HUES6 (cell line): Measurements from ENCODE around the gene NID2.
A peak's percentile ranks its signal among the peaks of the same experiment; 100 is the strongest.

Experiments
- H3K27ac ChIP-seq: 2 replicates; pipeline ENCODE4 v1.7.0; 2013; ENCODE audit warnings: low read depth, mild to moderate bottlenecking, low read length, inconsistent platforms
- H3K27me3 ChIP-seq: 2 replicates; pipeline ENCODE4 v1.6.1; 2013; ENCODE audit warnings: low read length; ENCODE audit not compliant: control insufficient read depth, insufficient read depth
- H3K36me3 ChIP-seq: 2 replicates; pipeline ENCODE4 v1.6.1; 2013; ENCODE audit warnings: low read length; ENCODE audit not compliant: control insufficient read depth, insufficient read depth
- H3K4me1 ChIP-seq: 2 replicates; pipeline ENCODE4 v1.6.1; 2013; ENCODE audit warnings: low read length; ENCODE audit not compliant: control insufficient read depth, insufficient read depth
- H3K4me3 ChIP-seq: 2 replicates; pipeline ENCODE4 v1.5.1; 2013; ENCODE audit warnings: low read depth, low read length
- H3K9ac ChIP-seq: one replicate; pipeline ENCODE4 v1.6.1; 2013; ENCODE audit warnings: mild to moderate bottlenecking, low read length
- H3K9me3 ChIP-seq: 2 replicates; pipeline ENCODE4 v1.6.1; 2013; ENCODE audit warnings: low read depth, low read length; ENCODE audit not compliant: control insufficient read depth, insufficient read depth

Gene NID2

DNA sequence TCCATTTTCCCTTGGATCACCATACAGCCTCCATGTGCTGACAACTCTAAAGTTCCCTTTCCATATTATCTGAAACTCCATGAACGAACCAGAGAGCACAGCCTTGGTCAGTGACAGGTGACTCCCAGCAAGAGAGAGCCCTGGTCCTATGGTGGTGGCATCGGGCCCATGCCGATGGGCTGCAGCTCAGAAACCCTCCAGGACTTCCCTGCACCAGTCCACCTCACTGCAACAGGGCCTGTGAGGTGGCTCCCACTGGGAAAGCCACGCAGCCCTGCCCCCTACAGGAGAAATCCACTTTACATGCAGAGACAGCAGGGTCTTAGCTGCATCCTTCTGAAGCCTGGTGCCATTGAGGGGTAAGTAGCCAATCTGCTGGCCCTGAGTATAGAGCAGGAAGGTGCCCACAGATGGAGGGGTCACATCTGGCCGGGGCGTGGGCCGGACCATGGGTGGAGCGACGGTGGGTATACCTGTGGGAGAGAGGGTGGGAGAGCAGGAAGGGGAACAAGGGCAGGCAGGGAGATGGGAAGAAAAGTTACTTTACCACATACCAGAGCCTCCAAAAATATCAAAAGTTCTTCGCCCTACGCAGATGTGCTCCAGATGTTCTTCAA, 54.8 kb downstream of the NID2 start:
- H3K27me3 ChIP-seq = no peaks in the 10 kb centered on the region
- H3K27ac ChIP-seq = no peak overlapping the region
- no peaks in the 10 kb centered on the region for H3K9me3 ChIP-seq
- peaks cover 28% of the 10 kb centered on the region for H3K36me3 ChIP-seq
- no peak overlapping the region for H3K9ac ChIP-seq
- H3K4me3 ChIP-seq = no peak overlapping the region
- peaks cover 21% of the 10 kb centered on the region for H3K4me1 ChIP-seq

GRCh38 chr14:52012635-52013034, 56.2 kb downstream of the NID2 start:
- H3K4me3 ChIP-seq = no peak overlapping the region
- peaks cover 27% of the 10 kb centered on the region for H3K4me1 ChIP-seq
- peaks cover 42% of the 10 kb centered on the region for H3K36me3 ChIP-seq
- H3K27me3 ChIP-seq = no peaks in the 10 kb centered on the region
- H3K9me3 ChIP-seq = no peaks in the 10 kb centered on the region
- H3K27ac ChIP-seq = no peak overlapping the region
- H3K9ac ChIP-seq = no peak overlapping the region

- H3K9ac ChIP-seq = no peak overlapping the region
- H3K4me1 ChIP-seq = peaks cover 30% of the 10 kb centered on the region
- H3K9me3 ChIP-seq = no peaks in the 10 kb centered on the region
- no peak overlapping the region for H3K27ac ChIP-seq
- H3K27me3 ChIP-seq = no peaks in the 10 kb centered on the region
- no peak overlapping the region for H3K4me3 ChIP-seq
- peaks cover 54% of the 10 kb centered on the region for H3K36me3 ChIP-seq
These were observed 57.3 kb downstream of the NID2 start for GRCh38 chr14:52011523-52011922.

DNA sequence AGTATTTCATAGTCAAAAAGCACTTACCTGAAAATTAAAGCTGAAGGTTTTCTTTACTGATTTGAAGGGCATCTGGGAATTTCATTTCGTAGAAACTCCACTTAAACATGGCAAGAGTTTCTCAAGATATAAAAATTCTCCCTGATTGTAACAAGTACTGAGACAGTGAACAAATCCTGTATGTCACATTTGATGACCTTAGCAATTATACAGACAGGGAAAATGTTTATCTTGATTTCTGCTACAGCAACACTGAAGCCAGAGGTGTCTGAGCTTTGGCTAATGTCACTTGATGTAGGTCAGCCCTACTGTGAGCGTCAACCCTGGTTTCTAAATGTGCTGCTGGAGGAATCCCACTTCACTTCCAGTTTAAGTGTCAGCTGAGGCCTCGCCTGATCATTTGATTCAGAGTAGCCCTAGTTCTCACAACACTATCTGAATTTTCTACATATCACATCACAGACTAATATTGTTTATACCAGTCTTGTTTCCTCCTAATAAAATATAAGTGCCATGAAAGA, 58.6 kb downstream of the NID2 start:
- no peaks in the 10 kb centered on the region for H3K27me3 ChIP-seq
- peaks cover 30% of the 10 kb centered on the region for H3K4me1 ChIP-seq
- H3K9me3 ChIP-seq = no peaks in the 10 kb centered on the region
- no peak overlapping the region for H3K4me3 ChIP-seq
- peaks cover 66% of the 10 kb centered on the region for H3K36me3 ChIP-seq
- H3K9ac ChIP-seq = no peak overlapping the region
- H3K27ac ChIP-seq = no peak overlapping the region

DNA sequence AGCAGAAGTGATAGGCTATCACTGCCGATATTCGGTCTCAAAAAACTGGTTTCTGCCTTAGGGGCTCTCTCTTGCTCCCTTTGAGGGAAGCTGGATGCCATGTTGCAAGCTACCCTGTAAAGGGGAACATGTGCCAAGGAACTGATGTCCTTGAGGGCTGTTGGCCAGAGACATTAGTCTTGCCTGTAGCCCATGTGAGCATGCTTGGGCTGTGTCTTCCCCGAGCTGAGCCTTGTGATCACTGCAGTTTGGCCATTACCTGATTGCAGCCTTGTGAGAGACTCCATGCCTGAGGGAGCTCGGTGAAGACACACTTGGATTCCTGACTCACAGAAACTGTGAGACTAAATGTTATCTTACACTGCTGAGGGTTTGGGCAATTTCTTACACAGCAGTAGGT, 60.7 kb downstream of the NID2 start:
- Histone ChIP-seq H3K9me3 (no peaks in the 10 kb centered on the region), H3K4me1 (peaks cover 17% of the 10 kb centered on the region; the same call in 1 of the 2 replicates), H3K36me3 (peaks cover 87% of the 10 kb centered on the region), H3K27me3 (no peaks in the 10 kb centered on the region), H3K9ac (no peak overlapping the region), H3K4me3 (no peak overlapping the region), H3K27ac (no peak overlapping the region)

- H3K9me3 ChIP-seq = no peaks in the 10 kb centered on the region
- no peaks in the 10 kb centered on the region for H3K27me3 ChIP-seq
- H3K4me1 ChIP-seq = peaks cover 12% of the 10 kb centered on the region; the same call in 1 of the 2 replicates
- H3K4me3 ChIP-seq = no peak overlapping the region
- H3K27ac ChIP-seq = no peak overlapping the region
- H3K36me3 ChIP-seq = peaks cover 92% of the 10 kb centered on the region
- H3K9ac ChIP-seq = no peak overlapping the region
These were observed 61.2 kb downstream of the NID2 start for GRCh38 chr14:52007637-52008036.

GRCh38 chr14:52007211-52007610, 61.6 kb downstream of the NID2 start:
- Histone ChIP-seq H3K27ac (peak overlapping the region; percentile 29; the same call in 1 of the 2 replicates), H3K4me3 (no peak overlapping the region), H3K9me3 (no peaks in the 10 kb centered on the region), H3K27me3 (no peaks in the 10 kb centered on the region), H3K9ac (no peak overlapping the region), H3K36me3 (peaks cover 97% of the 10 kb centered on the region), H3K4me1 (peaks cover 15% of the 10 kb centered on the region; the same call in 1 of the 2 replicates)

DNA sequence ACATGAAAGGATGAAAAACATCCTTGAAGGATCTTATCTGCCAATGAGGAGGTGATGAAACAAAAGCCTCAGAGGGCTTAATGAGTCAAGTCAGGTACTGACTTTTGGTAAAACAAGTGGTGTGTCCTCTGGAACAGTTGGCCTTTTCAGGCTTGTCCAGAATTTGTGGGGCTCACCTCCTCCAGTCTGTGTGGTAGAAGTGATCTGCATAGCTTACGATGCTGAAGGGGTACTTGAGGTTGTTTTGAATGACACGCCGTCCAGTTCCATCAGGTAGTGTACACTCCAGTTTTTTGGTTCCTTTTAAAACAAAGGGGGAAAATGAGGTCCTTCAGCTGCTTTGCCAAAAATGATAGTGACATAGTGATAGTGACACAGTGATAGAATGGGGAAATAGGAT, 62.5 kb downstream of the NID2 start:
- no peak overlapping the region for H3K4me3 ChIP-seq
- H3K27ac ChIP-seq = no peak overlapping the region
- H3K9ac ChIP-seq = no peak overlapping the region
- no peaks in the 10 kb centered on the region for H3K9me3 ChIP-seq
- no peaks in the 10 kb centered on the region for H3K27me3 ChIP-seq
- H3K4me1 ChIP-seq = peaks cover 16% of the 10 kb centered on the region; the same call in 1 of the 2 replicates
- H3K36me3 ChIP-seq = peaks cover 100% of the 10 kb centered on the region

- Histone ChIP-seq H3K27me3 (no peaks in the 10 kb centered on the region), H3K9ac (no peak overlapping the region), H3K9me3 (no peaks in the 10 kb centered on the region), H3K4me1 (peaks cover 16% of the 10 kb centered on the region; the same call in 1 of the 2 replicates), H3K36me3 (peaks cover 100% of the 10 kb centered on the region), H3K27ac (no peak overlapping the region), H3K4me3 (no peak overlapping the region)
These were observed 63.2 kb downstream of the NID2 start for GRCh38 chr14:52005625-52006024.

- no peak overlapping the region for H3K9ac ChIP-seq
- H3K27ac ChIP-seq = no peak overlapping the region
- H3K36me3 ChIP-seq = peaks cover 100% of the 10 kb centered on the region
- H3K4me3 ChIP-seq = no peak overlapping the region
- H3K9me3 ChIP-seq = no peaks in the 10 kb centered on the region
- H3K4me1 ChIP-seq = peaks cover 16% of the 10 kb centered on the region; the same call in 1 of the 2 replicates
- no peaks in the 10 kb centered on the region for H3K27me3 ChIP-seq
These were observed 65.5 kb downstream of the NID2 start for GRCh38 chr14:52003324-52003723.

DNA sequence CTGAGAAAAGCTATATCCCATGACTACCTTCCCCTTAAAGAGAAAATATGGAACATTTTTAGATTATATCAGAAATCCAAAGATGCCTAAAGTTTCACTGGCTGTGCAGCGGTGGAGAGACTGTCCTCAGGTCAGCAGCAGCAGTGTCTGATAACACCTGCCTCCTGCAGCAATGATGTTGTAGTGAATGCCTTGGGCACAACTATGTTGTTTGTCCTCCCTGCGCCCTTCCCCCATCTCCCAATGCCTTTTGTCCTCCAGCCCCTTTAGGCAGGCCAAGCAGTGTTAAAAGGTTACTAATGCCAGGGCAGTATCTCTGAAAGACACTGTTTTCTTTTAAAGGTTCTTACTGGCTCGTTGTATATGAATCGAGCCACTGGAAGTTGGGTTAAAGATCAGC, 66.3 kb downstream of the NID2 start:
- Histone ChIP-seq H3K9me3 (no peaks in the 10 kb centered on the region), H3K9ac (no peak overlapping the region), H3K4me3 (no peak overlapping the region), H3K27ac (no peak overlapping the region), H3K36me3 (peaks cover 100% of the 10 kb centered on the region), H3K4me1 (peaks cover 11% of the 10 kb centered on the region; the same call in 1 of the 2 replicates), H3K27me3 (no peaks in the 10 kb centered on the region)
